Prostate gland (tissue), 2 donors: ENCODE data around the gene ENTPD8.

Experiments used
- CTCF ChIP-seq, 4 experiments: fragments of 200-600 bp in 2 of 4; fragments of 450-650 bp in 2 of 4; sonication (generic) in 2 of 4; IDR thresholded peaks; 1 replicate in 3 of 4; 2 replicates in 1 of 4; pipeline ENCODE4 v1.5.1; 2016 to 2019; ENCODE audit warnings: antibody characterized with exemption in 4 of 4, mild to moderate bottlenecking in 2 of 4, moderate library complexity in 2 of 4
- POLR2A ChIP-seq: fragments of 450-650 bp; IDR thresholded peaks from one replicate; pipeline ENCODE4 v1.6.1; 2016; ENCODE audit warnings: antibody characterized with exemption, mild to moderate bottlenecking
- POLR2AphosphoS5 ChIP-seq: sonication (generic); formaldehyde crosslinking; IDR thresholded peaks from one replicate; pipeline ENCODE4 v1.6.1; 2017; ENCODE audit warnings: antibody characterized with exemption

- TF ChIP-seq CTCF (IDR thresholded peaks at IDR 0.05) (no peak), POLR2AphosphoS5 (no peak), POLR2A (no peak)
These were observed 7.4 kb upstream of the ENTPD8 start for GRCh38 chr9:137448602-137448962.
